Mucosa of descending colon (tissue), 3 donors: ENCODE measurements around the gene PIP5K1C. TPM values are rescaled to one million over a fixed set of nuclear protein-coding genes. Genes with fewer than 3 reads are reported as not detected.

Experiments used
- ATAC-seq: fragments of 200-7000 bp; cut with Tn5 transposase; one replicate; pipeline ENCODE4 v1.9.1; 2020; ENCODE audit warnings: mild to moderate bottlenecking, moderate library complexity
- DNase-seq, 3 donors: peaks; one replicate each; pipeline ENCODE4 v3.0.0-alpha.2; 2020
- H3K36me3 ChIP-seq: fragments of 200-600 bp; one replicate; pipeline ENCODE4 v1.8.0; 2021; ENCODE audit warnings: low read depth, mild to moderate bottlenecking
- H3K4me1 ChIP-seq: fragments of 200-600 bp; one replicate; pipeline ENCODE4 v1.8.0; 2021; ENCODE audit warnings: low read depth, mild to moderate bottlenecking
- H3K4me3 ChIP-seq: fragments of 200-600 bp; one replicate; pipeline ENCODE4 v1.8.0; 2021; ENCODE audit warnings: mild to moderate bottlenecking
- H3K9me3 ChIP-seq: fragments of 200-600 bp; one replicate; pipeline ENCODE4 v1.8.0; 2021; ENCODE audit warnings: mild to moderate bottlenecking
- intact Hi-C, 2 donors: fragments of 100-400 bp; cut with DNase I in 1 of 2; cut with micrococcal nuclease in 1 of 2; formaldehyde crosslinking; loops; one replicate each; pipeline versions ENCODE4 v1.11.0 to v1.11.1; 2022; cut with DNase I, micrococcal nuclease
- total RNA-seq, 3 donors: library from RNA; stranded (reverse); fragmentation: NEBNext Ultra II Directional in 2 of 3; extraction: Animal tissue kit (Norgen Biotek cat#: 25700) in 2 of 3; gene quantifications; one replicate each; pipeline versions ENCODE4 v1.2.1 to v1.2.4, GENCODE V29; 2021 to 2023
- TF ChIP-seq, protein P1 (sequence below): fragments of 200-600 bp; IDR thresholded peaks from one replicate; pipeline ENCODE4 v1.8.0; 2022; ENCODE audit warnings: antibody characterized with exemption, mild to moderate bottlenecking
- donor health status: DM: no; HTN: no; CAD: no; lungs with moderate emphysema.
- donor health status: DM: no; HTN: no; CAD: no.
- donor health status: DM: no; HTN: yes; CAD: no.

Gene PIP5K1C
- total RNA-seq, 3 donors from 2014 or later, result 23.1 to 95.2 (median 23.2) TPM

DNA sequence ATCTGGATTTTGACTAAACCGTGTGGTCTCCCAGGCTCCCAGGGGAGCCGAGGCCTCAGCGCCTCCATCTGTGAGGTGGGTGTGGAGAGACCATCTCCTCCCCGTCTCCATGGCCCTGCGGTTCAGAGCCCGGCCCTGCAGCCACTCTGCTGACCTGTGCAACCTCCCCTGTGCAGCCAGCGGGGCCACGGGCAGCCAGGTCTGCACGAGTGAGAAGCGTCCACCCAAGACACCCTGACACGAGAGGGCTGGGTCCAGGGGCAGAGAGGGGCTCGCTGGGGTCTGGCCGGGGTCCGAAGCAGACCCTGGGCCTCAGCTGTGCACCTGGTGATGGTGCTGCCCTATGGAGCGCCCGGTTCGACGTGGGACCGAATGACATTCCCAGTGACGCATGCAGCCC, 63.3 kb downstream of the PIP5K1C start:
- TF ChIP-seq, protein P1, sequence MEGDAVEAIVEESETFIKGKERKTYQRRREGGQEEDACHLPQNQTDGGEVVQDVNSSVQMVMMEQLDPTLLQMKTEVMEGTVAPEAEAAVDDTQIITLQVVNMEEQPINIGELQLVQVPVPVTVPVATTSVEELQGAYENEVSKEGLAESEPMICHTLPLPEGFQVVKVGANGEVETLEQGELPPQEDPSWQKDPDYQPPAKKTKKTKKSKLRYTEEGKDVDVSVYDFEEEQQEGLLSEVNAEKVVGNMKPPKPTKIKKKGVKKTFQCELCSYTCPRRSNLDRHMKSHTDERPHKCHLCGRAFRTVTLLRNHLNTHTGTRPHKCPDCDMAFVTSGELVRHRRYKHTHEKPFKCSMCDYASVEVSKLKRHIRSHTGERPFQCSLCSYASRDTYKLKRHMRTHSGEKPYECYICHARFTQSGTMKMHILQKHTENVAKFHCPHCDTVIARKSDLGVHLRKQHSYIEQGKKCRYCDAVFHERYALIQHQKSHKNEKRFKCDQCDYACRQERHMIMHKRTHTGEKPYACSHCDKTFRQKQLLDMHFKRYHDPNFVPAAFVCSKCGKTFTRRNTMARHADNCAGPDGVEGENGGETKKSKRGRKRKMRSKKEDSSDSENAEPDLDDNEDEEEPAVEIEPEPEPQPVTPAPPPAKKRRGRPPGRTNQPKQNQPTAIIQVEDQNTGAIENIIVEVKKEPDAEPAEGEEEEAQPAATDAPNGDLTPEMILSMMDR, result no peak
- intact Hi-C loops, result no loop called here
- DNase-seq (no peak), ATAC-seq (no peak)
- H3K9me3 ChIP-seq, result no peaks in the 10 kb centered on the region
- H3K4me3 ChIP-seq, result no peak overlapping the region
- H3K36me3 ChIP-seq, result no peaks in the 10 kb centered on the region
- no peaks in the 10 kb centered on the region for H3K4me1 ChIP-seq

DNA sequence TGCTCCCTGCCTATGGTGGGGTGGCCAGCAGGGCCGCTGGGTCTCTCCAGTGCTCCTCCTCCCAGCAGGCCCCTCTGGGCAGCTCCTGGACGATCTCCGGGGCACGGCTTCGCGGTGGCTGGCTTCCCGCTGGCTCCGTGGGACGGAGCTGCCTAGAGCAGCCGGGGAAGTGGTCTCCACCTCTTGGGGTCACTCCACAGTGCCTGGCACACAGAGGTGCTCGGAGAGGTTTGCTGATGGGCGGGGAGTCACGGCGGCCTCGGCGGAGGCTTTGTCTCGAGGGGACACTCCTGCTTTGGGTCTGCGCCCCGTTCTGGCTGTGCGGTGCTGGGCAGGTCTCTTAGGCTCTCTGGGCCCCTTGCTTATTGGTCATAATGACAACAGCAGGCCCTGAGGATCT, 63.8 kb downstream of the PIP5K1C start:
- no peak for ATAC-seq
- H3K4me1 ChIP-seq, result no peaks in the 10 kb centered on the region
- H3K9me3 ChIP-seq, result no peaks in the 10 kb centered on the region
- intact Hi-C loops, result no loop called here
- TF ChIP-seq, protein P1, result no peak
- H3K4me3 ChIP-seq, result no peak overlapping the region
- no peaks in the 10 kb centered on the region for H3K36me3 ChIP-seq
- DNase-seq, result no peak

DNA sequence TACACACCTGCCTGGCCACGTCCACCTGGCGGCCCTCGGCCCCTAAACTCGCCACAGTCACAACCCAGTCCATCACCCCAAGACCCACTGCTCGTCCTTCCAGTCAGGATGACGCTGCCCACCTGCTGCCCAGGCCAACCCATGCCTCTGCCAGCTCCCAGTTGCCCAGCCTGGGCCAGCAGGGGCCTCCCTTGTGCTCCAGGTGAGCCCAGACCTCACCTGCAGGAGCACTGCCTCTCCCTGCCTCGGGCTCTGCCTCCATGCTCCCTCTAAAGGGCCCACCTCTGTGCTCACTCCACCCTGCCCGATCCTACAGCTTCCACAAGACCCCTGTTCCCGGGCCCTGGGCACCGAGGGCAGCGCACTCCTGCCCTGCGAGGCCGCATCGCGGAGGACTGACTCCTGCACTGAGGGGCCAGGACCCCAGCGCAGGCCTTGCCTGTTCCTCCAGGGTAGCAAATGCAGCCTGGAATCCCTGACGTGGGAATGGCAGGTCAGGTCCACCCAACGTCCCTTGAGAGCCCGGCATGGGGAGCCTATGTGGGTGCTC, 65.7 kb downstream of the PIP5K1C start:
- DNase-seq, result no peak
- Histone ChIP-seq H3K4me1 (no peaks in the 10 kb centered on the region), H3K4me3 (no peak overlapping the region), H3K9me3 (no peaks in the 10 kb centered on the region), H3K36me3 (no peaks in the 10 kb centered on the region)
- TF ChIP-seq, protein P1, result no peak
- no peak for ATAC-seq
- intact Hi-C loops, result no loop called here

DNA sequence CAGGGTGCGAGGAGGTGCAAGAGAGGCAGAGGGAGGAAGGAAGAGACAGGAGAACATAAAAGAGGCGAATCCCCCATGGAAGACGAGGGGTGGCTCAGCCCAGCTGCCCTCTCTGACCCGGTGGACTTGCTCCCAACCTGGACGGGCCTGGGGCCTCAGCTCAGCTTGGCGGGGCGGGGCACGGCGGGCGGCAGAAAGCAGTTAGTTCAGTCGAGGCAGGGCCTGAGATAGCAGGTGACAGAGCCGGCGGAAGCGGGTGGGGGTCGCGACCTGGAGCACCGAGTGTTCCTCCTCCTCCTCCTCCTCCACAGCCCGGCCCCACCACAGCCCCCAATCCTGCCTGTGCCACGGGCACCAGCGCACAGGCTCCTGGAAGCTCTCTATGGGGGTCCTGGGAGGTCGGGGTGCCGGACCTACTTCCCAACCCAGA, 66.7 kb downstream of the PIP5K1C start:
- TF ChIP-seq, protein P1, result no peak
- Histone ChIP-seq H3K4me3 (no peak overlapping the region), H3K4me1 (no peaks in the 10 kb centered on the region), H3K9me3 (no peaks in the 10 kb centered on the region), H3K36me3 (no peaks in the 10 kb centered on the region)
- DNase-seq (no peak), ATAC-seq (no peak)
- intact Hi-C loops, result no loop called here

DNA sequence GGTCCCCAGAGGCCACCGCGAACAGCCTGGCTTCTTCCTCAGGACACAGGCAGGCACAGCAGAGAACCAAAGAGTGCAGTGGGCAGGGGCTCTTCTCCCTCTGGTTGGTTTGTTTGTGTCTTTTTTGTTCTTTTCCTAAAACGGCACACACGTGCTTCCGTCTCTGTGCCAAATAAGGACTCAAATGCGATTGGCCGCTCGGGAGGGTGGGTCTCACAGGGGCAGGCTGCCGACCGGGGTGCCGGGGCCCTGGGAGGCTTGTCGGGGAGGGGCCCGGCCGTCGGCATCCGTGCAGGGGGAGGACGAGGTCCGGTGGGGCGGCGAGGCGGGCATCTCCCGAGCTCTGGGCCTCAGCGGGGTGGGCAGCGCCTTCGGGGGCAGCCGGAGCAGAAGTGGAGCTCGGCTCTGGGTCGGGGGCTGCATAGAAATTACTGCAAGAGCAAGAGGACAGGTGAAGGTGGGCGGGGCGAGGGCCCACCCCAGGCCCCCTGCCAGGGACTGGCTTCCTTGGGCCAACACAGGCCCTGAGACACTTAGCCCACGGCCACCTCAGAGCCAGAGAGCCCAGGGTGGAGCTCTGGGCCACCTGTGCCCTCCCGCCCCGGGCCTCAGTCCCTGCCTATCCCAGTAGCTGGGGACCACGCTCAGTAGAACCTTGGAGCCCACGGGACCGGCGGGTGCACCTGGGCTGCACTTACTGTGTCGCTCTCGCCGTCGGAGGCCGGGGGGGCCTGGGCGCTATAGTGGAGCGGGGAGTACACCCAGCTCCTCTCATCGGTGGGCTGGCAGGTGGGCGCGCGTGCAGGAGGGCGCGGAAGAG, 67.3 kb downstream of the PIP5K1C start:
- intact Hi-C loops, result no loop called here
- no peaks in the 10 kb centered on the region for H3K36me3 ChIP-seq

More for the DNA sequence above, 67.3 kb downstream of the PIP5K1C start:
- no peaks in the 10 kb centered on the region for H3K9me3 ChIP-seq
- no peaks in the 10 kb centered on the region for H3K4me1 ChIP-seq
- peak in 1 of 3 donors; percentile 41 for DNase-seq
- no peak overlapping the region for H3K4me3 ChIP-seq
- ATAC-seq, result no peak
- TF ChIP-seq, protein P1, result no peak
